HG03575 (cell line): Measurements from ENCODE around the gene ROPN1L.
A peak's percentile ranks its signal among the peaks of the same experiment; 100 is the strongest.
"Not testable (repeated sequence)": the region's sequence is repeated elsewhere in the genome, so short reads cannot be mapped to it uniquely, and the experiment has no call there.

Experiments
- ATAC-seq: cut with Tn5 transposase; IDR thresholded peaks from one replicate; pipeline ENCODE4 v1.9.1; 2021; ENCODE audit not compliant: unreplicated experiment, insufficient number of reproducible peaks, low FRiP score; ENCODE audit errors: extremely low read depth

The ROPN1L gene

GRCh38 chr5:10441083-10441991 lies at the start of gene ROPN1L:
TSS of gene ROPN1L (plus strand) at chr5:10441879. CDS start at chr5:10442168, 289 bp downstream.
- ATAC-seq, result peak; percentile 76

GRCh38 chr5:10392567-10393328 lies 48.9 kb upstream of the ROPN1L start:
- ATAC-seq, result not testable (repeated sequence)

- no peak for ATAC-seq
These were observed 48.2 kb upstream of the ROPN1L start for GRCh38 chr5:10393491-10393890.

DNA sequence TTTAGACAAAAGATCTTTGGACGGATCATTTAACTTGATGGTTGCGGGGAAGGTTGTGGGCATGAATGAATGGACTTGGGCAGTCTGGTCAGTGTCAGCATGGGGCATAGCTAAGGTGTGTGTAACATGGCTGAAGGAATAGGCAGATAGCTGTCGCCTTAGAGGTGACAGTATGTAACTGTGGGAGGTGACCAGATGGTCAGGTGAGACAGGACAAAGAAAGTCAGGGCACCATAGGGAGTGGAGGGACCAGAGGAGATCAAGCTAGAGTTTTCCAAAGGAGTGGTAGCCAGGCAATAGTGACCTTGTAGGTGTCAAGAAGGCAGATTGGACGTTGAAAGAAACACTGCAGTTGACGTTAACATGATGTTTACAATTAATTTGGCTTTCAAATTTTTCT lies 45.1 kb upstream of the ROPN1L start:
- ATAC-seq, result no peak

- no peak for ATAC-seq
These were observed 41.8 kb upstream of the ROPN1L start for GRCh38 chr5:10399839-10400238.

DNA sequence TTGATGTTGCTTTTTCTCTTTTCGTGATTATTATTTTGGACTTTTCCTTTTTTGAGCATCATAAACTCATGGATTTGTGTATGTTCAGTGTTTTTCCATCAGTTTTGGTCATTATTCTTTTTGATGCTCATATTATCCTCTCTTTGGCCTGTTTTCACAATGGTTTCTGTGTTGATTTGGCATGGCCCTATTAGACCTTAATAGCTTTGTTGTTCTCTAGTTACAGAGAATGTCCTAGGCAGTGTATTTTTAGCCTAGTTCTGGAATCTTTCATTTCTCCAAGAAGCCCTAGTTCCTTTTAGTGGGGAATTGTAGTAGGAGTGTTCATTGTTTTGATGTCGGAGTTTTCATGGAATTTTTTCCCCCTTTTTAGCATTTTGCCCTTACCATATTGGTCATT lies 41.3 kb upstream of the ROPN1L start:
- no peak for ATAC-seq

- no peak for ATAC-seq
These were observed 40.8 kb upstream of the ROPN1L start for GRCh38 chr5:10400831-10401230.

DNA sequence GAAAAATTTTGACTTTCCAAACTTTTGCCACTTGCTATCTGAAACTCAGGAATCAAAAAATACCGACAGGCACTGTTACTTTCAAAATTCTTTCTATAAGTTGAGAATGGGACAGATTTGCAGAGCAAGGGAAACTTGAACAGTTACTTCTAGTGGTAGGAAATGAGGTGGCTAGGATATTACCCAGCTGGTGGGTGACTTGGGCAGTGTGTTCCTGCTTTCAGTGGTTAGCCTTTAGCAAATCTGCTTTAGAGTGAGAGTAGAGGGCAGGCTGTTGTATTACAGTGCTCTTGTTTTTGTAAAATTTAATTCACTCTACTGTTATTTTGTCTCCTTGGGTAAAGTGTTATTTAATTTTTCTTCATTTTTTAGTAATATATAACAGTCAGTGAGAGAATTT lies 40.2 kb upstream of the ROPN1L start:
- no peak for ATAC-seq

- ATAC-seq, result no peak
These were observed 37.9 kb upstream of the ROPN1L start for GRCh38 chr5:10403829-10404228.

DNA sequence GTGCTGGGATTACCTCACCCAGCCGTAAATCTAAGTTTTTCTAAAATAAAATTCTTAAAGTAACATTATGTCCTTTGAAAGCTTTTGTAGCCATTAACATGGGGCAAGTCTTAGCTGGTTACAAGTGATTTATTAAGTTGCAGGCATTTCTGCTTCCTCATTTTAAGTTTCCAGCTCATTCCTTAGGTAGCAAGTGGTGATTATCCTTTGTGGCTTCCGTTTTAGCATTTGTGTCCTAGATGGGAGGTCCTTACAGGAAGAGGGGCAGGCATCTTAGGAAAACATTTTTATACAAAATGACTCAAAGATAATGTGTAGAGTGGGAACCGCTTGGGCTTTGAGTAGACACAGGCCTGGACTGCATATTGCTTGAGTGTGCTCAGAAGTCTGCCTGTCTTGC lies 35.0 kb upstream of the ROPN1L start:
- ATAC-seq, result no peak

- no peak for ATAC-seq
These were observed 32.2 kb upstream of the ROPN1L start for GRCh38 chr5:10409504-10409903.

DNA sequence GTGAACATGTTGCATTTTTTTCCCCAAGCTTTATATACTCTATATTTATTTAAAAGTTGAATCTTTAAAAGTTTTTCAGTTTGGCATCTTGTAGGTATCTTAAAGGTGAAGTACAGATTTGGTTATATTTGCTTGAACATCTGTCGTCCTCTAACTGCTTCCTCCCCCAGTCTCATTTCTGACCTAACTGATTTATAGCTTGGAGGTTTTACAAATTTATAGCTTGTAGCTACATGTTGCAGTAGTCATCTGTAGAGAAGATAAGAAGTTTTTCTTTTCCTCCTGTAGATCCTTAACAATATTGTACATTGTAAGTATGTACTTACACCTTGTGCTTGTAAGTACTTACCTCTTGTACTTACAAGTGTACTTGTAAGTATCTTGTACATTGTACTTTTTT lies 31.0 kb upstream of the ROPN1L start:
- ATAC-seq, result no peak

DNA sequence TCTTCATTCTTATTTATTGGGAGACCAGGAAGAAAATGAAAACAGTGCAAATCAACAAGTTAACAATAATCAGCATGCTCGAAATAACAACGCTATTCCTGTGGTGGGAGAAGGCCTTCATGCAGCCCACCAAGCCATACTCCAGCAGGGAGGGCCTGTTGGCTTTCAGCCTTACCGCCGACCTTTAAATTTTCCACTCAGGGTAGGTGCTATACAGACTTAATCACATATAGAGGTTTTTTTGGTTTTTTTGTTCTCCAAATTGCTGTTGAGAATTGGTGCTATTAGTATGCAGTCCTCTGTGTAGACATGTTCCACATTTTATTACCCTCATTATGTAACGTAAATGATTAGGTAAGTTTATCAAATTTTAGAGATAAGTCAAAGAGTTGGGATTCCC lies 30.3 kb upstream of the ROPN1L start:
- ATAC-seq, result no peak

- no peak for ATAC-seq
These were observed 24.8 kb upstream of the ROPN1L start for GRCh38 chr5:10416868-10417267.

GRCh38 chr5:10418654-10419345 lies 22.9 kb upstream of the ROPN1L start:
- ATAC-seq, result no peak

DNA sequence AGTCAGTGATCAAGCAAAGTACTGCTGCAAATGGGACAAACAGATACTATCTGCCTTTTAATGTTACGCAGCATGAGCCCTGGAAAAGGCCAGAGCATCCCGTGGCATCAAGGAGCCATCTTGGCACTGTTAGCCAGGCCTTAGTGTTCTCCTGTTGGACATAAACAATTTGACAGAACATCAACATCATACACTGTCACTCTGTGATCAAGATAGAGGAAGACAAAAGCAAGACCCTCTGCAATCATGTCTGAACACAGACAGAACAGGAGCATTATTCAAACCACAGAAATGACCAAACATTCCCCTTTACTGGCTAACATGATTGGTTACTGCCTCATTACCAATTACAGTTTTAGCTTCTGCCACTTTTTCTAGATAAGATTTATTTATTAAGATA lies 21.2 kb upstream of the ROPN1L start:
- no peak for ATAC-seq

- no peak for ATAC-seq
These were observed 20.7 kb upstream of the ROPN1L start for GRCh38 chr5:10420932-10421331.

- no peak for ATAC-seq
These were observed 19.6 kb upstream of the ROPN1L start for GRCh38 chr5:10421896-10422691.

DNA sequence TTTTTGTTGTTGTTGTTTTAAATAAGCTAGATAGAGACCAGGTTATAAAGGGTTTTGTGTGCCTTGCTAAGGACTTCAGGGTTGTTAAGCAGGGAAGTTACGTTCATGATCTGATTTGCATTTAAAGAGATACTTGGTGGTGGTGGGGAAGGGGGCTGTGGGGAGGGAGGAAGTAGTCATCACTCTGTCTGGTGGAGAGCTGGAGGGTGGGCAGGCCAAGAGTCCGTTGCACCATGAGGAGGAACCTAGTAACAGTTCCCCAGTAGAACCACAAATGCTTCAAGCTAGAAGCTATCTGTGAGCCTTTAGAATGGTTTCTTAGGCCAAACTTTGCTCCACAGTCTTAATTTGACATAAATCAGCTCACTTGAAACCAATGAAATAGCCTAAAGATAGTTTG lies 18.7 kb upstream of the ROPN1L start:
- ATAC-seq, result no peak
